ENCODE results near the gene CNTN5.

The CNTN5 gene

DNA sequence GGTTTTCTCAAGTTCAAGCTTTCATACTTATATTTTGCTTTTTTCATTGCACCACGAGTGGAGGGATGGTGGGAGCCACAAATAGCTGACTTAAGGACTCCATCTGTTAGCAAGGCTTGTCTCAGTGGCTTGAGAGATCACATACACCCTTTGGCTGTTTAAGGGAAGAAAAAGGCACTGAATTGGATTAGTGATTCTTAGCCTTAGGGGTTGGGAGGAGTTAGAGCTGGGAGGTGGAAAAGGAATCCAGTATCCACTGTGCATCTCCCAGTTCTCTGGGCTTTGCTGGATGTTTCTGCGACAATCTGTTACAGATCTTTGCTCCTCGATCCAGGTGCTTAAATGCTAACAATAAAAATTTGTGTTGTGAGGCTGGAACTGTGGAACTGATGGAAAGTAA lies 593.6 kb downstream of the CNTN5 start:
- DNase-seq (ENCODE audit: extremely low read depth, low read depth): no peak
- TF ChIP-seq, protein P1, sequence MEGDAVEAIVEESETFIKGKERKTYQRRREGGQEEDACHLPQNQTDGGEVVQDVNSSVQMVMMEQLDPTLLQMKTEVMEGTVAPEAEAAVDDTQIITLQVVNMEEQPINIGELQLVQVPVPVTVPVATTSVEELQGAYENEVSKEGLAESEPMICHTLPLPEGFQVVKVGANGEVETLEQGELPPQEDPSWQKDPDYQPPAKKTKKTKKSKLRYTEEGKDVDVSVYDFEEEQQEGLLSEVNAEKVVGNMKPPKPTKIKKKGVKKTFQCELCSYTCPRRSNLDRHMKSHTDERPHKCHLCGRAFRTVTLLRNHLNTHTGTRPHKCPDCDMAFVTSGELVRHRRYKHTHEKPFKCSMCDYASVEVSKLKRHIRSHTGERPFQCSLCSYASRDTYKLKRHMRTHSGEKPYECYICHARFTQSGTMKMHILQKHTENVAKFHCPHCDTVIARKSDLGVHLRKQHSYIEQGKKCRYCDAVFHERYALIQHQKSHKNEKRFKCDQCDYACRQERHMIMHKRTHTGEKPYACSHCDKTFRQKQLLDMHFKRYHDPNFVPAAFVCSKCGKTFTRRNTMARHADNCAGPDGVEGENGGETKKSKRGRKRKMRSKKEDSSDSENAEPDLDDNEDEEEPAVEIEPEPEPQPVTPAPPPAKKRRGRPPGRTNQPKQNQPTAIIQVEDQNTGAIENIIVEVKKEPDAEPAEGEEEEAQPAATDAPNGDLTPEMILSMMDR (IDR thresholded peaks at IDR 0.05; ENCODE audit: low read depth, low read length): no peak

DNA sequence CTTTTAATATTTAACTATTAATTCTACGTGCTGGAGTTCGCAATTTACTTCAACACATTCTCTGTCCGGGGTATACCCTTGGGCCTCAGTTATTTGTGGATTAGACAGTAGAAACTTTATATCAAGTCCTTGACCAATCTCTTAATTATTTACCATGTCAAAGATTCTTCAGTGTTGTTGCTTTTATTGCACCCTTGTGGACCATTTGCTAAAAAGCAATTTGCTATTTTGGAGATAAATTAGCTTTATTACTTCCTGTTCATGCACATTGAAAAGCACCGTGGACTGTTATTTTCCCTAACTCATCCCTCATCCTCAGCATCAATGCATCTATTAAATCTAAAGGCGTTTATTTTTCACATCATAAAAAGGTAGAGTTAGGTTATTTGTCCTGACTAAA lies 609.9 kb downstream of the CNTN5 start:
- TF ChIP-seq, protein P1 (IDR thresholded peaks at IDR 0.05; ENCODE audit: low read depth, low read length): no peak
- DNase-seq (ENCODE audit: extremely low read depth, low read depth): no peak

DNA sequence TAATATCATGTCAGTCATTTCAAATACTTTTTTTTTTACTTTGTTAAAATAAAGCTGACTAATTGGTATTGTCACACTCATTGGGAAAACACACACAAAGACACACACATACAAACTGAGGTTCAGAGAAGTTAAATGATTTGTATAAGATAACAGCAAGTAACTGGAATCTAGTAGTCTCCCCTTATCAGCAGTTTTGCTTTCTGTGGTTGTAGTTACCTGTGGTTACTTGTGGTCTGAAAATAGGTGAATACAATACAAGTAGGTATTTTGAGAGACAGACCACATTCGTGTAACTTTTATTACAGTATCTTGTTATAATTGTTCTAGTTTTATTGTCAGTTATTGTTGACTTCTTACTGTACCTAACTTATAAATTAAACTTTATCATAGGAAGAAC lies 610.9 kb downstream of the CNTN5 start:
- DNase-seq (ENCODE audit: extremely low read depth, low read depth): no peak
- TF ChIP-seq, protein P1 (IDR thresholded peaks at IDR 0.05; ENCODE audit: low read depth, low read length): no peak

DNA sequence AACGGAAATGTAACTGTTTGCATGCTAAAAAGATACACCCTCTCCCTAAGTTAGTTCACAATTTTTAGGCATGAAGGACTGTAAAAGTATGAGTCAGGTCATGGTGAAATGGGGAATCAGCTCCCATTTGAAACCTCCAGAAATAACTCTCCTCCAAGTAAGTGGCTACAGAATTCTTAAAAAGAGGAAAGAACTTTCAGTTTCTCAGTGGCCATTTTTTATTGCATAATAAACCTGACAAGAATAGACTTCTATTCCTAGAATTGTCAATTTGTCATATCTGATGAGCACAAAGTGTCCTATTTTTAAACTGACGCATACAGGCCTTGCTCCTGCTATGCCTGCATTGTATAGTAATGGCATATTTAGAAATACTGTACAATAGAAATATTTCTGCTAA lies 612.2 kb downstream of the CNTN5 start:
- DNase-seq (ENCODE audit: extremely low read depth, low read depth): no peak
- TF ChIP-seq, protein P1 (IDR thresholded peaks at IDR 0.05; ENCODE audit: low read depth, low read length): no peak

DNA sequence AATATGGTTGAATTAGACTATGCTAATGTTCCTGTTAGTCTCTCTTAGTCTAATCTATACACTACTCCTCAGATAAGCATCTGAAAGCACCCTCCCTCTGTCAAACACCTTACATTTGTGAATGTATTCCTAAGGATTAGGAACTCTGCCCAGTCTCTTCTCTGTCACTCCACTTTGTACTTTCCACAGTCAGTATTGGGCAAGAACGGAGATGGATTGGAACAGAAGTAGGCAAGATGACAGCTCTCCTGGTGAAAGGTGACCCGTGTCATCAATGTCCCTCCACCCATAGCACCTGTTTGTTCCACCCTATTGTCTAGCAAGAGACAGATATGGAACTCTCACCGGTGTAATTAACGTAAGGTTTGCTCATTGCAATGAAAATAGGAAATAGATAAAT lies 613.8 kb downstream of the CNTN5 start:
- no peak for DNase-seq (ENCODE audit: extremely low read depth, low read depth)
- TF ChIP-seq, protein P1 (IDR thresholded peaks at IDR 0.05; ENCODE audit: low read depth, low read length): no peak

DNA sequence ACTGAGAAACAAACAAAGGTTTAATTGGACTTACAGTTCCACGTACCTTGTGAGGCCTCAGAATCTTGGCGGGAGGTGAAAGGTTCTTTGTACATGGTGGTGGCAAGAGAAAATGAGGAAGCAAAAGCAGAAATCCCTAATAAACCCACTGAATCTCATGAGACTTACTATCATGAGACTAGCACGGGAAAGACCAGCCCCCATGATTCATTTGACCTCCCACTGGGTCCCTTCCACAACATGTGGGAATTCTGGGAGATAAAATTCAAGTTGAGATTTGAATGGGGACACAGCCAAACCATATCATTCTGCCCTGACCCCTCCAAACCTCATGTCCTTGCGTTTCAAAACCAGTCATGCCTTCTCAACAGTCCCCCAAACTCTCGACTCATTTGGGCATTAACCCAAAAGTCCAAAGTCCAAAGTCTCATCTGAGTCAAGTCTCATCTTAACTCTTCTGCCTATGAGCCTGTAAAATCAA lies 617.4 kb downstream of the CNTN5 start:
- DNase-seq (ENCODE audit: extremely low read depth, low read depth): no peak
- TF ChIP-seq, protein P1 (IDR thresholded peaks at IDR 0.05; ENCODE audit: low read depth, low read length): no peak

DNA sequence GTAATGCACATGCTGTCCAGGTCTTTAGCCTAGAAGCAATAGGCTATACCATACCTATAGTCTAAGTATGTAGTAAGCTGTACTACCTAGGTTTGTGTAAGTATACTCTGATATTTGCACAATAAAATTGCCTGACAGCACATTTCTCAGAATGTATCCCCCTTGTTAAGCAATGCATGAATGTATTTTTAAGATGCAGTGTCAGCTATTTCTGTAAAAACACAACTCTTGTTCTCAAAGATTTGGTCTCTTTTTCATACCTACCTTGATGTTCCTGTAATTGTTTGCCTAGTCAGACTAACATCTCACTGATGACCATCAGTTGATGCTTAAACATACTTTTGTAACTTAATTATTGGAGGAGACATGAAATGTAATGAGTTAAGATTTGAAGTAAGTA lies 619.9 kb downstream of the CNTN5 start:
- TF ChIP-seq, protein P1 (IDR thresholded peaks at IDR 0.05; ENCODE audit: low read depth, low read length): no peak
- no peak for DNase-seq (ENCODE audit: extremely low read depth, low read depth)
